Kidney (tissue), 14 donors: Measurements from ENCODE around the gene AMD1. TPM values are rescaled to one million over a fixed set of nuclear protein-coding genes. Genes with fewer than 3 reads are reported as not detected.

Experiments used
- DNase-seq, 5 donors: peaks; one replicate each; pipeline ENCODE4 v3.0.0-alpha.2; 2013 to 2020
- FAIRE-seq: peaks from 2 replicates; lab custom pipeline; 2012; peaks lifted over from hg19 to GRCh38; lab: Jason Lieb, UNC
- H3K27ac ChIP-seq, 2 donors: one replicate each; pipeline ENCODE4 v1.7.0; 2013; ENCODE audit warnings: low read depth in 2 of 2, low read length in 2 of 2, inconsistent platforms in 1 of 2
- H3K27me3 ChIP-seq: one replicate; pipeline ENCODE4 v1.7.1; 2013; ENCODE audit warnings: low read length, inconsistent platforms; ENCODE audit not compliant: control insufficient read depth, insufficient read depth
- H3K36me3 ChIP-seq, 3 donors: one replicate each; pipeline versions ENCODE4 v1.7.0 to v1.7.1; 2013; ENCODE audit warnings: low read length in 3 of 3, control low read depth in 1 of 3, inconsistent platforms in 1 of 3; ENCODE audit not compliant: insufficient read depth in 3 of 3, control insufficient read depth in 2 of 3
- H3K4me1 ChIP-seq, 3 donors: one replicate each; pipeline versions ENCODE4 v1.7.0 to v1.7.1; 2013; ENCODE audit warnings: low read length in 3 of 3, inconsistent platforms in 1 of 3, low read depth in 1 of 3; ENCODE audit not compliant: control insufficient read depth in 2 of 3, insufficient read depth in 2 of 3
- H3K4me3 ChIP-seq, 3 donors: one replicate each; pipeline versions ENCODE4 v1.7.0 to v1.8.1; 2013; ENCODE audit warnings: low read length in 3 of 3, control low read depth in 1 of 3, inconsistent platforms in 1 of 3
- H3K9ac ChIP-seq, 3 donors: one replicate each; pipeline versions ENCODE4 v1.7.0 to v1.7.1; 2013; ENCODE audit warnings: low read length in 3 of 3, control low read depth in 1 of 3, inconsistent platforms in 1 of 3
- H3K9me3 ChIP-seq, 3 donors: one replicate each; pipeline versions ENCODE4 v1.7.0 to v1.7.1; 2013; ENCODE audit warnings: low read length in 3 of 3, control low read depth in 1 of 3, inconsistent platforms in 1 of 3; ENCODE audit not compliant: control insufficient read depth in 2 of 3, insufficient read depth in 1 of 3
- intact Hi-C: fragments of 100-400 bp; cut with DNase I; formaldehyde crosslinking; loops from one replicate; pipeline ENCODE4 v1.11.1; 2022
- polyA plus RNA-seq: library from polyadenylated mRNA; stranded (reverse); fragments of 350-450 nt; fragmentation: Illumina TruSeq; extraction: RNeasy Lipid Tissue Mini Kit (QIAGEN cat#74804); gene quantifications from one replicate; pipeline ENCODE4 v1.2.3, GENCODE V29; 2014; ENCODE audit warnings: low read depth, low replicate concordance; ENCODE audit not compliant: insufficient read depth
- total RNA-seq: library from RNA; stranded (reverse); fragmentation: NEBNext Ultra II Directional; extraction: Animal tissue kit (Norgen Biotek cat#: 25700); gene quantifications from one replicate; pipeline ENCODE4 v1.2.1, GENCODE V29; 2021
- TF ChIP-seq, protein P1 (sequence below): IDR thresholded peaks from 3 replicates; pipeline ENCODE4 v1.5.1; 2012; ENCODE audit warnings: mild to moderate bottlenecking, moderate library complexity, borderline replicate concordance; ENCODE audit not compliant: insufficient read depth; ENCODE audit errors: extremely low read depth
- donor health status: control.
- donor health status: control.
- donor health status: control.
- donor health status: control.
- donor health status: control.
- donor health status: DM: yes; HTN: yes; CAD: no.
- donor health status: Normal renal cell carcinoma (clear cell type).

The AMD1 gene
- total and polyA plus RNA-seq, 2 donors from 2014 or later = 32.8 to 72.3 TPM

DNA sequence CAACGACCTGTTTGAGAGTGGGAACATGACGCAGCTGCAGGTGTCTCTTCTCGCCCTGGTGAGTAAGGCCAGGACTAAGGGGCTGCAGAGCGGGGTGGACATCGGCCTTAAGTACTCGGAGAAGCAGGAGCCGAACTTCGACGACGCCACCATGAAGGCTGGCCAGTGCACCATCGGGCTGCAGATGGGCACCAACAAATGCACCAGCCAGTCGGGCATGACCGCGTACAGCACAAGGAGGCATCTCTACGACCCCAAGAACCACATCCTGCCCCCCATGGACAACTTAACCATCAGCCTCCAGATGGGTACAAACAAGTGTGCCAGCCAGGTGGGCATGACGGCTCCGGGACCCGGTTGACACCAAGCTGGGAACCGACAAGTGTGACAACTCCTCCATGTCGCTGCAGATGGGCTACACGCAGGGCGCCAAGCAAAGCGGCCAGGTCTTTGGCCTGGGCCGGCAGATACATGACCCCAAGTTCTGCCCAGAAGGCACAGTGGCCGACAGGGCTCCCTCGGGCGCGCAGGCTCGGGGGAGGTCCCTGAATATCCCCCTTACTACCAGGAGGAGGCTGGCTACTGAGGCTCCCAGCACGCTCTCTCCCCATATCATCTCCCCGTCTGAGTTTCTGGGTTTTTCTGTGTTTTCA is 15.9 kb upstream of the AMD1 start:
- no peaks in the 10 kb centered on the region for H3K4me1 ChIP-seq

DNA sequence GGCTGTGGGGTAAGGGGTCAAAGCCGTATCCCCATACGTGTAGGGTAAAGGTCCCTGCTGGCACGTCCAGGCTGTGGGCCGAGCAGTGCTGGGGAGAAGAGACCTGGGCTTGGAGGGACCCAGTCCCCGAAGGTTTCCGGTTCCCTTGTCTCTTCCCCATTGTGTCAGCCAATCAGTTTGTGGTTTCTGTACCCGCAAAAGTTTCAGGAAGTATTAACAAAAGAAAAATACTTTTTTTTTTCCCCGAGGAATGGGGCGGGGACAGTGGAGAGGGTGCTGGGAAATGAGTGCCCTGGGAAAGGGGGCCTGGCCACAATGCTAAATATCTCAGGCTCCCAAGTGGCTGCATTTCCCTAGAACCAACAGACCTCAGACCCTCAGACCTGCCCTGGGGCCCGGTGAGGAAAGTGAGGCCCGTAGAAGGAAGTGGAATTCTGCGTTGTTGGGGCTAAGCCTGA is 15.2 kb upstream of the AMD1 start:
- FAIRE-seq (no peak), DNase-seq (no peak)
- H3K4me1 ChIP-seq = no peaks in the 10 kb centered on the region
- H3K9ac ChIP-seq = no peak overlapping the region
- TF ChIP-seq, protein P1, sequence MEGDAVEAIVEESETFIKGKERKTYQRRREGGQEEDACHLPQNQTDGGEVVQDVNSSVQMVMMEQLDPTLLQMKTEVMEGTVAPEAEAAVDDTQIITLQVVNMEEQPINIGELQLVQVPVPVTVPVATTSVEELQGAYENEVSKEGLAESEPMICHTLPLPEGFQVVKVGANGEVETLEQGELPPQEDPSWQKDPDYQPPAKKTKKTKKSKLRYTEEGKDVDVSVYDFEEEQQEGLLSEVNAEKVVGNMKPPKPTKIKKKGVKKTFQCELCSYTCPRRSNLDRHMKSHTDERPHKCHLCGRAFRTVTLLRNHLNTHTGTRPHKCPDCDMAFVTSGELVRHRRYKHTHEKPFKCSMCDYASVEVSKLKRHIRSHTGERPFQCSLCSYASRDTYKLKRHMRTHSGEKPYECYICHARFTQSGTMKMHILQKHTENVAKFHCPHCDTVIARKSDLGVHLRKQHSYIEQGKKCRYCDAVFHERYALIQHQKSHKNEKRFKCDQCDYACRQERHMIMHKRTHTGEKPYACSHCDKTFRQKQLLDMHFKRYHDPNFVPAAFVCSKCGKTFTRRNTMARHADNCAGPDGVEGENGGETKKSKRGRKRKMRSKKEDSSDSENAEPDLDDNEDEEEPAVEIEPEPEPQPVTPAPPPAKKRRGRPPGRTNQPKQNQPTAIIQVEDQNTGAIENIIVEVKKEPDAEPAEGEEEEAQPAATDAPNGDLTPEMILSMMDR = no peak
- H3K36me3 ChIP-seq = no peaks in the 10 kb centered on the region
- no peak overlapping the region for H3K27ac ChIP-seq
- no peaks in the 10 kb centered on the region for H3K27me3 ChIP-seq
- no peak overlapping the region for H3K4me3 ChIP-seq
- H3K9me3 ChIP-seq = no peaks in the 10 kb centered on the region
- intact Hi-C loops = no loop called here

More for the DNA sequence above, 15.9 kb upstream of the AMD1 start:
- Histone ChIP-seq H3K4me3 (no peak overlapping the region), H3K27ac (no peak overlapping the region), H3K36me3 (no peaks in the 10 kb centered on the region), H3K27me3 (no peaks in the 10 kb centered on the region), H3K9me3 (no peaks in the 10 kb centered on the region), H3K9ac (no peak overlapping the region)
- FAIRE-seq (no peak), DNase-seq (peak in 1 of 5 donors; percentile 65)
- intact Hi-C loops = no loop called here
- TF ChIP-seq, protein P1 = no peak

DNA sequence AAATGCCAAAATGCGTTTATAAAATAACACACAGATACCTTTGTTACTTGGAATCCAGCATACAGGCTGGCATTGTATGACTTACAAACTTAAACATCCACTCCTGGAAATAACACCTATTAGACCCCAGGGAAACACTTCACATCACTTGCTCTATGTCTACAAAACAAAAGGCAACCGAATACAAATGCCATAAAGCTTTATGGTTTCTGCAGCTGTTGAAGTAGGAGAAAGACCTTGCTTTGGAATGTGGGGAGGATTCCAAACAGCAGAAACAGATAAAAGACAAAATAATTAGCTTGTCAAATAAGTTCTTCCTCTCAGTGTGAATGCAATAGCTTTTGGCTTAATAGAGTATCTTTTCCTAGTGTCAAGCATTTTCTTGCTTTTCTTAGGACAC is 9.8 kb upstream of the AMD1 start:
- TF ChIP-seq, protein P1 = no peak
- no peak for FAIRE-seq
- intact Hi-C loops = no loop called here
- DNase-seq = peak in 2 of 5 donors; percentile 66 to 84
- no peak overlapping the region for H3K9ac ChIP-seq
- no peaks in the 10 kb centered on the region for H3K36me3 ChIP-seq
- no peaks in the 10 kb centered on the region for H3K4me1 ChIP-seq
- H3K4me3 ChIP-seq = no peak overlapping the region
- H3K27ac ChIP-seq = no peak overlapping the region
- H3K27me3 ChIP-seq = no peaks in the 10 kb centered on the region
- H3K9me3 ChIP-seq = no peaks in the 10 kb centered on the region
